Ureter (tissue), 1 donor: ENCODE data around the gene AVP. TPM values are rescaled to one million over a fixed set of nuclear protein-coding genes. Genes with fewer than 3 reads are reported as not detected.

Source experiments
- DNase-seq: peaks from one replicate; pipeline ENCODE4 v3.0.0-alpha.2; 2020; ENCODE audit warnings: low spot score
- total RNA-seq: library from RNA; stranded (reverse); gene quantifications from one replicate; pipeline ENCODE4 v1.2.4, GENCODE V29; 2023
- donor health status: DM: yes; HTN: yes; CAD: no.

The AVP gene
- total RNA-seq, 1 donor from 2014 or later, result not detected

DNA sequence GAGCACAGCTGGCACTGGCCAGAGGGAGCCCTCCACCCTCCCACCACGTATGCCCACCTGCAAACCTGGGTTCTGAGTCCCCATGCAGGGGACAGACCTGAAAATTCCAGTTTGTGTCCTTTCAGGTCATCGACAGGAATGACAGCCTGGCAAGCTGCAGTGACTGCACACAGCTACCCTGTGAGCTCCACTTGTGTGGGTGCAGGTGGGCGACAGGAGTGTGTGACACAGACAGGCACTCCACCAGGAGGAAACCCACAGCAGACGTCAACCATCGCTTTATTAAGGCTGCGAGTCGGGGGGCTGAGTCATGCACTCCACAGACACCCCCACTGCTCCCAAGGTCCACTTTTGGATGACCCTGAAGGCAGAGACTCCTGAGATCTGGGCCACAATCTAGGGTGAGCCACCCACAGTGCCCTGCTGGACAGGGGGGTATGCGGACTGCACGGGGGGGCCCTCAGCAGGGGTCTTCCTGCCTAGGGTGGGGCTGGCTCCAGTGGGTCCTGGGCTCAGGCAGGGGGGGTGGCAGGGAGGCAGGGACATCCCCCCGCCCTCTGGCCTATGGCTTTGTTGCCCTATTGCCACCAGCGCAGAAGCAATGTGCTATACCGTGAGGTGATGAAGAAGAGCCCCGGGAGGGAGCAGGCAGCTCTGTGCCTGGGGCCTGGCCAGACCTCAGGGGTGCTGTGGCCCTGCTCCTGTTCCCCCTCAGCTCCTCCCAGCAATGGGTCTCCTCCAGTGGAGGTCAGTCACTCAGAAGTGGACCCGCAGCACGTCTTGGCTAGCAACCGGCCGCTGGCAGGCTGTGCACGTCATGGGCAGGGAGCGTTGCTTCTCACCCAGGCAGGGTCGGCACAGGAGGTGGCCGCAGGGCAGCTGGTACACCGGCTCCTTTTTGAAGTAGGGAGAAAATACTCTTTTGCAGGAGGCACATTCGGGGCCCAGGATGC, 25.1 kb upstream of the AVP start:
- DNase-seq, result no peak

DNA sequence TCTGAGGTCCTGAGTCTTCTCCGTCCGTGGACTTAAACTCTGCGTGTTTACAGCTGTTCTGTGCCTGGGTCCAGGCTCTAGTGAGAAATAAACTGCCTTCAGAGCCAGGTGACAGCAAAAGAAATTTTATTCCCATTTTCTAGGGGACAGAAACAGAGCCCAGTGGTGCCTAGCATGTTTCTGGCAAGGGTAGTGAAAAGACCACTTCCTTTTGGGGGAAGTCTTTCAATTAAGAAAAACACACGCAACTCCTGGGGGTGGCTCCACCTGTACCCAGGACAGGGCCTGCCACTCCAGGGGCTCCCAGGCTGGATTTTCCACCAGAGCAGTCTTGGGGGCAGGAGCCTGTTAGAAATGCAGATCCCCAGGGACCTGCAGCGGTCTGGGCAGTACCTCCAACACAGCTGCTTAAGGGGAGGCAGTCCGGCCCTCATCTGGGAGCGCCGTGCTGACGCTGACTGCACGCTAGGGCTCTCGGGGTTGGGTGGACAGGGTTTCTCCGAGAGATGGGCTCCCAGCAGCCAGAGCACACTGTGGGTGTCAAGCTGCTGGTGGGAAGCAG, 23.0 kb upstream of the AVP start:
- DNase-seq, result no peak

DNA sequence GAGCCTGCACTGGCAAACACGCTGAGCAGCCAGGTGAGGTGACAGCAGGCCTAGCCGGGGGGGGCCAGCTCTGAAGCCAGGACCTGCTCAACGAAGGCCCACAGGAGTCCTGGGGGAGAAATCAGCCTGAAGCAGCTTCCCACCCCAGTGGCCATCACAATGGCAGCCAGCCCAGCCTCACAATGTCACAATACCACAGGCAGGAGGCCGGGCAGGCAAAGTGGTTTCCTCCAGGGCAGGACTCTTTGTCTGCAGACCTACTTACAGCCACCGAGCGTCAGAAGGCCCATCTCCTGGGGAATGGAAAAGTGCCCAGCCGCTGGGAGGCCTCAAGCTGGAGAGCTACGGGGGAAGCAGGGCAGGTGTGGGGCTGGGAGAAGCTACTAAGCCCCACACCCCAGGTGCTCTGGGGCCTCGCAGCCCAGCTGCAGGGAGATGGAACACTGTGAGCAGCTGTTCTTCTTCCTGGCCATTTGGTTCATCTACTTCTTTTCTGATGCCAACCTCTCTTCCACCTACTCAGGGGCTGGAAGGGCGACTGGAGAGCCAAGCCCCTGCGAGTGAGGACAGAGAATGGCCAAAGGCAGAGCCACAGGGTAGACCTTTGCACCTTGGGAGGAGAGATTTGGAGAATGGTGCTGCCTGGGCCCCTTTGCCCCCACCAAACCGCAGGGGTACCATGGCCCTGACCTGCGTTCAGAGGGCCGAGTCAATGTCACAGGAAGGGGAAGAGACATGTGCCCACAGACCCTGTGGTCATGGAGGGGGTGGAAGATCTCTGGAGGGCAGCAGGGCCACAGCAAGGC, 22.3 kb upstream of the AVP start:
- no peak for DNase-seq

DNA sequence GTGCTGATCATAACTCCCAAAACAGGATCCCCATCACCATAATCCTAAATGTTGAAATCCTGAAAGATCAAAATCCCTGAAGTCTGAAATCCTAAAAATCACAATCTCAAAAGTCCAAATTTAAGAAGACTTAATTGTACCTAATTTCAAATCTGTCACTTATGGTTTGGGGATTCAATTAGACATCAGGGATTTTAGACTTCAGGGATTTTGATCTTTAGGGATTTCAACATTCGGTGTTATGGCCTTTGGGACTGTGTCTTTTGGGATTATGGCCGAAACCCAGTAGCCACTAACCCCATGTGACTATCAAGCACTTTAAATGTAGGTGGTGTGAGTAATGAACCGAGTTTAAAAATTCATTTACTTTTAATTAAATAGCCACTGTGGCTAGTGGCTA, 21.7 kb upstream of the AVP start:
- DNase-seq, result no peak

DNA sequence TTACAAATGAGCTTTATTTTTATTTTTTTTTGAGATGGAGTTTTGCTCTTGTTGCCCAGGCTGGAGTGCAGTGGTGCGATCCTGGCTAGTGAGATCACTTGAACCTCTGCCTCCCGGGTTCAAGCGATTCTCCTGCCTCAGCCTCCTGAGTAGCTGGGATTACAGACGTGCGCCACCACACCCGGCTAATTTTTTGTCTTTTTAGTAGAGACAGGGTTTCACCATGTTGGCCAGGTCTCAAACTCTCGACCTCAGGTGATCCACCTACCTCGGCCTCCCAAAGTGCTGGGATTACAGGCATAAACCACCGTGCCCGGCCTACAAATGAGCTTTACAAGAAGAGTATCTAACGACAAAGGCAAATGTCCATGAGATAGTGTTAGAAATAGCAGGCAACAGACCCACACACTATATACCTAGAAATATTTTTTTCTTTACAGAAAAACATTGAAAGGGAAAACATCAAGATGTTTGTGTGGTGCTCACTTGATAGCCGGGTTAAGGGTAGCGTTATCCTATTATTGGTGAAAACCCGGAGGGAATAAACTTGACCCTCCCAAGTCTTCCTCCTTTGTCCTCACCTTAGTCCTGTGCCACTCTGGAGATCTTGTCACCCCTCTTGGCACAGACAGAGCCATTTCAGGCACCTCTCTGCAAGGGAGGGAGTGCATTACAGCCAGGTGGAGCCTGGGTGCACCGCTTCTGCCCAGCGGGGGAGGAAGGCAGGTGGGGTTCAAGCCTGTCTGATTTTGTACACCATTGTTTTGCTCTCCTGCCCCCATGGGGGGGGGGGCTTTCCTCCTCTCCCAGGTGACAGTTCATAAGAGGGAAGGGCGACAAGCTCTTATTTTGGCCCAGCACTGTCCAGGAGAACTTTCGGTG, 21.0 kb upstream of the AVP start:
- DNase-seq, result no peak

DNA sequence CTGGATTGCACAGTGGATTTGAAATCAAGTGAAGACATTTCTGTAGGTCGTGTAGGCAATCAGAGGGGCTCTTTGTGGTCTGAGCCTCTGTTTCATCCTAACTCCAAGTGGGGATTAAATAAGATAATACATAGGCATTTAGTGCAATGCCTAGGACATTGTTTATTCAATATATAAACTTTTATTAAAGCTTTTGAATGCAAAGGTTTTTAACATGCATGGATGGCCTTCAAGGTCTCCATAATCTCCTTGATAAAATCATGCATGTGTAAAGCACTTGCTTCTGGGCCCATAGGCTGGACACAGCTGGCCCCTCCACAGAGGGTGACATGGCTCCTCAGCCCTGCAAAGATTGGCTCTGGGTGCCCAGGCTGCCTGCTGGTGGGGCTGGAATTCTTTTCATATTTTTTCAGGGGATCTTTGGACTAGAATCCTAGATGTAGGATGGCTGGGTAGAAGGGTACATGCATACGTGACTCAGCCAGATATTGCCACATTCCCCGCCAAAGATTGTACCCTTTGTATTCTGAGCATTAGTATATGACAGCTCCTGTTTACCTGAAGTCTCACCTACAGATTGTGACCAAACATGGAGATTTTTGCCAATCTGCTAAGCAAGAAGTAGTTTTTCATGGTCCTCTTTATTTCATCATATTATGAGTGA, 19.0 kb upstream of the AVP start:
- no peak for DNase-seq

DNA sequence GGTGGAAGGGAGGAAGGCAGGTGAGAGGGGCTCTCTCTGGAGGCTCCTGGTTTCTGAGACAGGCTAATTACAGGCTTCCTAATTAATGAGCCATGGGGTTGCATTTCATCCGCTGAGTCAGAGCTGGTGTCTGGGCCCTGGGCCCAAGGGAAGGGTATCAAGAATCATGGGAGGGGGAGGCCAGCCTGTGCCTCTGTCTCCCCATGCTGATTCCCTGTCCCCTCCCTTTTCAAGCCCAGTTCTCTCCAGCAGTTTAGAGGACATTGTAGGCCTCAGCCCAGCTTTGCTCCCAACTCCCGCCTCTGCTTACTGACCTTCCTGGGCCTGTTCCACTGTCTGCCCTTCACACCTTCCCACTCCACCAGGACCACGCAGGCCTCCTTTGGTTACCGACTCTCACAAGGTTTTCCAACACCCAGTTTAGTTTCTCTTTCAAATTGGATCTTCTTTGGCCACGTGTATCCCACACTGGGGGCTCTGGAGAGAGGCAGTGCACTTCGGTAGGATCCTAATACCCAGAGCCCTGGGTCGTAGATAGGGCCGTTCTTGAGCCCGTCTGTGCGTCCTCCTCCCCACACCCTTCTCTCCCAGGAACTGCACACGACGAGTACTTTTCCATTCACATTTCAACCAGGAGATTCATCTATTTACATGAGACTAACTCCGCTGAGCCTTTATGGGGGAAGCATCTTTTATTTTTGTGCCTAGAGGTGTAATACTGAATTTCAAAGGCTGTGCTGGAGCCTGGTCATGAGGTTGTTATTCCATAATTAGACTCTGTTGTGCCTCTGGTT, 18.2 kb upstream of the AVP start:
- DNase-seq, result no peak

DNA sequence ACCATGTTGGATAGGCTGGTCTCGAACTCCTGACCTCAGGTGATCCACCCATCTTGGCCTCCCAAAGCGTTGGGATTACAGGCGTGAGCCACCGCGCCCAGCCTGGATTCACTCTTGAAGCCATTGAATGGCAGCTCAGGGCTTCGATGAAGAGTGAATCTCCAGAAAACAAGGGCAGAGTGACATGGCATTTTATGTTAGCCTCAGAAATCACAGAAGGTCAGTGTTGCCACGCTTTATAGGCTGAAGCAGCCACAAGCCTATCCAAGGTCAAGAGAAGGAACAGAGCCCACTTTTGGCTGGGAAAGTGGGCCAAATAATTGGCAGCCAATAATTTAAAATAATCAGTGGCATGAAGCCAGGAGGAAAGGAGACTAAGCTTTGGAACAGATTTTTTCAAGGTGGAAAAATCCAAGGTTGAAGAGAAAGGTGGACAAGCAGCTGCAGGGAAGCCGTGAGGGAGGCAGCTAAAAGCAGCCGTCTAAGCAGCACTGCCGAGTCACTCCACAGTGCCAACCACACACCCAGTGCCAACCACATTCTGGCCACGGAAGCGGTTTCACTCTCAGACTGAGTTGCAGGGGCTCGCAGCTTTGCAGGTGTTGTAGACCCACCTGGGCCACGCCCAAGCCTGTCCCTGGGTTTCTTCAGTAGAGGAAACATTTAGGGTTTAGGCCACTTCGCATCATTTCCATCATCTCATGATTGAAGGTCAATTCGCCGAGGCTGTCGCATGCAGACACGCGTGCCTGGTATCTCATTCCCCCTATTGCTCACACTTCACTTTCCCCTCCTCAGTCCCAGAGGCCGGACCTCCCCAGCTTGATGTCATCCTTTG, 17.4 kb upstream of the AVP start:
- DNase-seq, result no peak

DNA sequence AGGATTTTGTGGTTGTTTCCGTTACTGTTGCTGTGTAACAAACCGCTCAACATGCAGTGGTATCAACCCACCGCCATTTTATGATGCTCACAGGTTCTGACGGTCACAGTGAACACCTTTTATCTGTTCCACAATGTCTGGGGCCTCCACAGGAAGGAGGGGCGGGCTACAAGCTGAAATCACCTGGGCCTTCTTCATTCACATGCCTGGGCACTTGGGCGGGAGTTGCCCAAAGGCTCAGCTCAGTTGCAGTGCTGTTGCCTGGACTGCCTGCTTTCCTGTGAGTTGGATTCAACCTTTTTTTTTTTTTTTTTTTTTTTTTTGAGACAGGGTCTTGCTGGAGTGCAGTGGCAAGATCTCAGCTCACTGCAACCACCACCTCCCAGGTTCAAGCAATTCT, 16.7 kb upstream of the AVP start:
- no peak for DNase-seq

DNA sequence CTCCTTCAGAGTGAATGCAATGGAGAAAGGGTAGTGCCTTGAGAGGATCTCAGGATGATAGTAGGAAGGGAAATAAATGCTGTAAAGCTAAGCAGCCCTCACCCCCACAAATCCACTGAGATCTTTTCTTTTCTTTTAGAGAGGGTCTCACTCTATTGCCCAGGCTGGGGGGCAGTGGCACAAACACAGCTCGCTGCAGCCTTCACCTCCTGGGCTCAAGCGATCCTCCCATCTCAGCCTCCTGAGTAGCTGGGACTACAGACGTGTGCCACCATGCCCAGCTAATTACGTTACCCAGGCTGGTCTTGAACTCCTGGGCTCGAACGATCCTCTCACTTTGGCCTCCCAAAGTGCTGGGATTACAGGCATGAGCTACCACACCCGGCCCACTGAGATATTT, 16.0 kb upstream of the AVP start:
- no peak for DNase-seq

DNA sequence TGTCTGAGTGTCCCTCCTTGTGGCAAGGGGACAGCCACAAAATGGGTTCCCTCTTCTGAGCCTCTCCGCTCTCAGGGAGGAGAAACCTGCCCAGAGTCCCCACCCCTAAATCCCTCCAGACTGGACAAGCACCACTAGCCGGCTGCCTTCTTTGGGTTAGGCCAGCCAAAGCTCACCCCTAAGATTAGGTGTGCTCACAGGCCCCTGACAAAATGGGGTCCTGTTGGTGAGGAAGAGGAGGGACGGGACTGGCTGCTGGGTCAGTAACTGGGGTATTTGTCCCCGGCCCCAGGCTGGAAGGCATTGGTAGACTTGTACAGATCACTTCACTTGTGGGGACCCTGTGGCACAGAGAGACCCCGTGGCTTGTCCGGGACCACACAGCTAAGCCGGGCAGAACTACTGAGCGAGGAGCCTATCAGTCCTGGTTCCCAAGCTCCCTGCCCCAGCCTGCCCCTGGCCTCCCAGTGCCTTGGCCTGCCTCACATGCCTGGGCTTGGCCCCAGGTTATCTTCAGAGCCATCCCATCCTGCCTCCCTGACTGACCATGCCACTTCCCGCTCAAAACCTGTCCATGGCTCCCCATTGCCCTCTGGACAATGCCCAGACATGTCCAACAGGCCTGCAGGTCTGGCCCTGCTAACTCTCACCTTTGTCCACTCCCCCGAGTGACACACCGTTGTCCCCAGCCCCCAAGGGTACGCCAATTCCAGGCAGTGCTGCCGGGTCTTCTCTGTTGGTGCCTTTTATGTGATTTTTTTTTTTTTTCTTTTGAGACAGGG, 10.5 kb upstream of the AVP start:
- no peak for DNase-seq

DNA sequence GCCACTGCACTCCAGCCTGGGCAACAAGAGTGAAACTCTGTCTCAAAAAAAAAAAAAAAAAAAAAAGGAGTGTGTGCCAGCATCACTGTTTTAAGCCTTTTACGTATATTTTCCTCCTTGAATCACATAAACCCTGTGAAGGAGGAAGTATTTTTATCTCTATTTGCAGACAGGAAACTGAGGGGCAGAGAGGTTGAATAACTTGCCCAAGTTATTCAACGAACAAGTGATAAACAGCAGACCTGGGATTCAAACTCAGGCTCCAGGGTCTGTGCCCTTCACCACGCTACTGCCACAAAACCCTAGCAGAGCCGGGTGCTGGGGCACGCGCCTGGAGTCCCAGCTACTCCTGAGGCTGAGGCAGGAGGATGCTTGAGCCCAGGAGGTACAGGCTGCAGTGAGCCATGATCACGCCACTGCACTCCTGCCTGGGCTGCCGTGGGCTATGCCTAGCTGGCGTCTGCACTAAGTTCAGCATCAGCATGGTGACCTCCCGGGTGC, 9.4 kb upstream of the AVP start:
- DNase-seq, result no peak

DNA sequence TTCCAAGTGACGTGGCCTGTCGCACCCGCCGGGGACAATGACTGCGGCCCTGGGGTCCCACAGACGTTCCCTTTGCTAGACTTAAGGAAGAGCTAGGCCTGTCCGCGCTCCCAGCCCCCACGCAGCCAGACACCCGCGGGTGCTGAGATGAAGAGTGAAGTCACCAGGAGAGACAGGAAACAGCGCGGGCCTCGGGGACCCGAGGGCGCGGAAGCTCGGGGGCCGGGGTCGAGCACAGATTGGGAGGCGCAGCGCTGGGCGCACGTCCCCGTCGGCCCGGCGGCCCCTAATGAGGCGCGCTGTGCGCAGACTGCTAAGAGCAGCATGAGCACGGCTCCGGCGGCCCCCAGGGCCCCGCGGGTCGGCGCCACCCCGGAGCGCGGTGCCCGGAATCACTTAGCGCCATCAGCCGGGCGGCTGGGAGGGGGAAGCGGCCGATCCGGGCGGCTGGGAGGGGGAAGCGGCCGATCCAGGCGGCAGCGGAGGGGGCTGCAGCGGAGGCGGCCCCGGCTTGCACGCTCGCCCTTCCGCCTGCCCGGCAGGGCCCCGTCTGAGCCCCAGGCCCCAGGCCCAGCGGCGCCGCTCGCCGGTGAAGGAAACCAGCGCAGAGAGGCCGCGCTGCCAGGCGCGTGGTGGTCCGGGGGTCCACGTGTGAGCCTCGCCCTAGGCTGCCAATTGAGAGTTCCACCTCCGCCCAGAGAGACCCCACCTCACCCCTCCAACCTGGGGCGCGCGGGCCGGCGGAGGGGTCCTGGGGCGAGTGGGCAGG, 8.3 kb upstream of the AVP start:
- DNase-seq, result no peak

DNA sequence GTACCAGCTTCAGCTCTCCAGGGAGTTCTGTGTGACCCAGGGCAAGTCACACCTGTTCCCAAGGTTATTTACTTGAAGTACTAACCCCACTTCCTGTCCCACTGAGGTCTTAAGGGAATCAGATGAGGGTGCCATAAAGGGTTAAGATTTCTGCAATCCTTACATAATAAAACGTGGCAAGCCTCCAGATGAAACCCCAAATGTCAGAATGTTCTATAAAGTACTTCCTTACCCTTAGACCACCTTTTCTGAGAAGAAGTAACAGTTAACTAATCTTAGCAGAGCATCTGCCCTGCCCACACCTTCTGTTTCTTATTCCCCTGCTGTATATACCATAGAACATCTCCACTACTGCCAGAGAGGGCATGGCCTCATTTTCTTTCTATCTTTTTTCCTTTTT, 6.0 kb upstream of the AVP start:
- no peak for DNase-seq

DNA sequence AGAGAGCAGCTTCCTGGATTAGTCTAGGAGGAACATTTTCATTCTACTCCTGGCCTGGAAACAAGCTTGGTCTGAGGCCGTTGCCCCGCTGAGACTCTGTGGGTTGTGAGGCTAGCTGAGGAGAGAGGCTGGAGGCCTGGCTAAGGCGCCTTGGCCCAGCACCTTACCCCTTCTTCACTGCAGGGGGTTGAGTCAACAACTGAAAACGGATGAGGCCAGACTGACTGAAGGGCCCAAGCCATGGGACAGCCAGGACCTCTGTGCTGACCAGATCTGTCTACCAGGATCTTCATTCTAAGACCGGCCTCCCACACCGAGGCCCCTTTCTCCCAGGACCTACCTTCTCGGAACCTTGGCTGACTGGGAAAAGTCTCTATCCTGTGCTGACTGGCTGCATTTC, 3.5 kb upstream of the AVP start:
- DNase-seq, result no peak

DNA sequence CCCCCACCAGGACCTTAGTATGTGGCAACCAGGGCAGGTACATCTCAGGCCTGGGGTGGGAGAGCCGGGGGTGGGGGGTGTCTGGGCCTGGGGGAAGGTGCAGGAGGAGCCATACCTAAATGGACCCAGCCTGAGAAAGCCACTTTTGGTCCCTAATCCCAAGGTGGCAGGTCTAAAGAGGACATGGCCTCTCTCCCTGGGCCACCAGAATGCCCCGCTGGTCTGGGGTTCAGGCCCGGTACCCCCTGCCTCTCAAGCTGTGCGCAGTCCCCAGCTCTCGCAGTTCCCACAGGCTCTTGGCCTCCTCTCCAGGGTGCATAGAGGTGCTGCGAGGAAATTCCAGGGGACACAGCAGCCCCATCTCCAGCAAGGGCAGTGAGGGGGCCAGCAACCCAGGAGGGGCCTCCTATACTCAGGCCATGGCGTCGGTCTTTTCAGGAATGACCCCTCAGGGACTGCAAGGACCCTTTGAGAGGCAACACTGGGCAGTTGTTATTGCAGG, 1.1 kb upstream of the AVP start:
- no peak for DNase-seq

DNA sequence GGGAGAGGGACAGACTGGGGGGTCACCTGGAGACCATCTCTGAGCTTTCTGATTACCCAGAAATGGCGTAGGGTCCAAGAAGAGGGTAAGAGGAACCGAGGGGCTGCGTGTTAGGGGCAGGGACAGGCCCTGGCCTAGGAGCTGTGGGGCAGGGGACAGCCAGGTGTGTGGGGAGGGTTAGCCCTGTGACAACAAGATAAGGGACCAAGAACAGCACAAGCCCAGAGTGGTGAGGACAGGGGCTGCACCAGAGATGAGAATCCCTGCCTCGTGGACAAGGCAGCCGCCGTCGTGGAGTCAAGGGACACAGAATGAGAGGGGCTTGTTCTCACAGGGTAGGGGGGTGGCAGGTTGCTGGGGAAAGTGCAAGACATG, 449 bp upstream of the AVP start:
- no peak for DNase-seq
